Activated CD4-positive, alpha-beta T cell treated with anti-CD3 and anti-CD28 coated beads, Interleukin-2, amount 10 ng/mL, durations not matched to agents 7 days and 5 days (primary cell): ENCODE data around the gene PCDH18. TPM values are rescaled to one million over a fixed set of nuclear protein-coding genes. Genes with fewer than 3 reads are reported as not detected.
"Not testable (repeated sequence)": the region's sequence is repeated elsewhere in the genome, so short reads cannot be mapped to it uniquely, and the experiment has no call there.

ENCODE experiments used
- CTCF ChIA-PET: fragments of 350-600 bp; sonication (Branson Sonifier 250); formaldehyde crosslinking; loops from one replicate; lab custom pipeline; 2021; ENCODE audit warnings: antibody characterized with exemption; lab: Charles Lee
- POLR2A ChIA-PET: fragments of 350-600 bp; sonication (Branson Sonifier 250); formaldehyde crosslinking; loops from one replicate; lab custom pipeline; 2021; ENCODE audit warnings: antibody characterized with exemption; lab: Charles Lee
- DNase-seq: peaks from one replicate; pipeline ENCODE4 v3.0.0-alpha.2; 2020
- H3K27ac Mint-ChIP-seq: one replicate; pipeline ENCODE4 v1.8.0; 2021; ENCODE audit warnings: mild to moderate bottlenecking, moderate library complexity, mixed read lengths
- H3K27me3 Mint-ChIP-seq: one replicate; pipeline ENCODE4 v1.8.0; 2021; ENCODE audit warnings: mixed read lengths
- H3K36me3 Mint-ChIP-seq: one replicate; pipeline ENCODE4 v1.8.0; 2021; ENCODE audit warnings: low read depth, mixed read lengths
- H3K4me1 Mint-ChIP-seq: one replicate; pipeline ENCODE4 v1.8.0; 2021; ENCODE audit warnings: mixed read lengths
- H3K4me3 Mint-ChIP-seq: one replicate; pipeline ENCODE4 v1.8.0; 2021; ENCODE audit warnings: mild to moderate bottlenecking, moderate library complexity, mixed read lengths
- H3K9me3 Mint-ChIP-seq: one replicate; pipeline ENCODE4 v1.8.0; 2021; ENCODE audit warnings: mixed read lengths
- total RNA-seq, 2 experiments: library from RNA; stranded (reverse); gene quantifications; one replicate each; pipeline ENCODE4 v1.2.3, GENCODE V29; 2021

Gene PCDH18
- total RNA-seq, 2 experiments from 2014 or later = 0.06 TPM; not detected in 1

GRCh38 chr4:137521053-137521452, 11.2 kb downstream of the PCDH18 start:
- Mint-ChIP-seq H3K4me1 (no peaks in the 10 kb centered on the region), H3K4me3 (no peak overlapping the region), H3K36me3 (no peaks in the 10 kb centered on the region), H3K27ac (no peak overlapping the region), H3K9me3 (no peaks in the 10 kb centered on the region), H3K27me3 (no peaks in the 10 kb centered on the region)
- ChIA-PET POLR2A (no interaction called here), CTCF (no interaction called here)
- no peak for DNase-seq

GRCh38 chr4:137519406-137519805, 12.9 kb downstream of the PCDH18 start:
- Mint-ChIP-seq H3K27ac (no peak overlapping the region), H3K36me3 (no peaks in the 10 kb centered on the region), H3K27me3 (no peaks in the 10 kb centered on the region), H3K4me3 (no peak overlapping the region), H3K9me3 (no peaks in the 10 kb centered on the region), H3K4me1 (no peaks in the 10 kb centered on the region)
- POLR2A ChIA-PET = no interaction called here
- DNase-seq = no peak
- CTCF ChIA-PET = no interaction called here

- POLR2A ChIA-PET, H3K4me3 Mint-ChIP-seq, CTCF ChIA-PET, H3K36me3 Mint-ChIP-seq, H3K27ac Mint-ChIP-seq, H3K9me3 Mint-ChIP-seq, DNase-seq, H3K27me3 Mint-ChIP-seq, H3K4me1 Mint-ChIP-seq: not testable (repeated sequence)
These were observed 15.0 kb downstream of the PCDH18 start for GRCh38 chr4:137517323-137517722.

- POLR2A ChIA-PET = no interaction called here
- no peaks in the 10 kb centered on the region for H3K9me3 Mint-ChIP-seq
- CTCF ChIA-PET = no interaction called here
These were observed 17.7 kb downstream of the PCDH18 start for GRCh38 chr4:137514406-137515111.

GRCh38 chr4:137510557-137511265, 21.6 kb downstream of the PCDH18 start:
- Mint-ChIP-seq H3K9me3 (no peaks in the 10 kb centered on the region), H3K4me3 (no peak overlapping the region), H3K4me1 (no peaks in the 10 kb centered on the region), H3K27me3 (no peaks in the 10 kb centered on the region), H3K36me3 (no peaks in the 10 kb centered on the region), H3K27ac (no peak overlapping the region)
- no peak for DNase-seq
- POLR2A ChIA-PET = no interaction called here
- CTCF ChIA-PET = no interaction called here

More at GRCh38 chr4:137514406-137515111, 17.7 kb downstream of the PCDH18 start:
- H3K36me3 Mint-ChIP-seq = no peaks in the 10 kb centered on the region
- H3K27me3 Mint-ChIP-seq = no peaks in the 10 kb centered on the region
- no peak overlapping the region for H3K27ac Mint-ChIP-seq
- no peaks in the 10 kb centered on the region for H3K4me1 Mint-ChIP-seq
- no peak for DNase-seq
- no peak overlapping the region for H3K4me3 Mint-ChIP-seq

- no peak overlapping the region for H3K4me3 Mint-ChIP-seq
- ChIA-PET POLR2A (no interaction called here), CTCF (no interaction called here)
- no peaks in the 10 kb centered on the region for H3K9me3 Mint-ChIP-seq
- H3K27me3 Mint-ChIP-seq = no peaks in the 10 kb centered on the region
- no peak for DNase-seq
- H3K36me3 Mint-ChIP-seq = no peaks in the 10 kb centered on the region
- H3K4me1 Mint-ChIP-seq = no peaks in the 10 kb centered on the region
- no peak overlapping the region for H3K27ac Mint-ChIP-seq
These were observed 22.4 kb downstream of the PCDH18 start for GRCh38 chr4:137509855-137510282.

- Mint-ChIP-seq H3K4me1 (no peaks in the 10 kb centered on the region), H3K36me3 (no peaks in the 10 kb centered on the region), H3K4me3 (no peak overlapping the region), H3K9me3 (no peaks in the 10 kb centered on the region), H3K27me3 (no peaks in the 10 kb centered on the region), H3K27ac (no peak overlapping the region)
- ChIA-PET CTCF (no interaction called here), POLR2A (no interaction called here)
- no peak for DNase-seq
These were observed 29.8 kb downstream of the PCDH18 start for GRCh38 chr4:137502339-137503129.

GRCh38 chr4:137496267-137496666, 36.0 kb downstream of the PCDH18 start:
- H3K27me3 Mint-ChIP-seq, H3K36me3 Mint-ChIP-seq, POLR2A ChIA-PET, H3K9me3 Mint-ChIP-seq, H3K4me3 Mint-ChIP-seq, H3K4me1 Mint-ChIP-seq, H3K27ac Mint-ChIP-seq, CTCF ChIA-PET, DNase-seq: not testable (repeated sequence)

GRCh38 chr4:137495578-137495977, 36.7 kb downstream of the PCDH18 start:
- Mint-ChIP-seq H3K27me3 (no peaks in the 10 kb centered on the region), H3K4me3 (no peak overlapping the region), H3K4me1 (no peaks in the 10 kb centered on the region), H3K9me3 (no peaks in the 10 kb centered on the region), H3K36me3 (no peaks in the 10 kb centered on the region), H3K27ac (no peak overlapping the region)
- CTCF ChIA-PET = no interaction called here
- no peak for DNase-seq
- POLR2A ChIA-PET = no interaction called here

- POLR2A ChIA-PET, H3K9me3 Mint-ChIP-seq, CTCF ChIA-PET, H3K4me3 Mint-ChIP-seq, DNase-seq, H3K4me1 Mint-ChIP-seq, H3K36me3 Mint-ChIP-seq, H3K27me3 Mint-ChIP-seq, H3K27ac Mint-ChIP-seq: not testable (repeated sequence)
These were observed 48.9 kb downstream of the PCDH18 start for GRCh38 chr4:137483313-137483959.

GRCh38 chr4:137479657-137480056, 52.6 kb downstream of the PCDH18 start:
- H3K4me1 Mint-ChIP-seq, H3K4me3 Mint-ChIP-seq, DNase-seq, CTCF ChIA-PET, POLR2A ChIA-PET, H3K36me3 Mint-ChIP-seq, H3K27ac Mint-ChIP-seq, H3K27me3 Mint-ChIP-seq, H3K9me3 Mint-ChIP-seq: not testable (repeated sequence)

GRCh38 chr4:137476345-137476744, 55.9 kb downstream of the PCDH18 start:
- Mint-ChIP-seq H3K27me3 (no peaks in the 10 kb centered on the region), H3K9me3 (no peaks in the 10 kb centered on the region), H3K27ac (no peak overlapping the region), H3K4me1 (no peaks in the 10 kb centered on the region), H3K4me3 (no peak overlapping the region), H3K36me3 (no peaks in the 10 kb centered on the region)
- DNase-seq = no peak
- CTCF ChIA-PET = no interaction called here
- POLR2A ChIA-PET = no interaction called here
